ENCODE results near the gene SLC25A47.
"Not testable (repeated sequence)": the region's sequence is repeated elsewhere in the genome, so short reads cannot be mapped to it uniquely, and the experiment has no call there.

Gene SLC25A47

GRCh38 chr14:100306998-100307765 lies 16.0 kb upstream of the SLC25A47 start:
- Histone ChIP-seq H3K27me3 (ENCODE audit: control insufficient read depth, low read length) (peaks cover 37% of the 10 kb centered on the region), H3K9me2 (replicated peaks; ENCODE audit: control insufficient read depth, low read length) (no peaks in the 10 kb centered on the region), H3K4me1 (ENCODE audit: control insufficient read depth, low read length) (peaks cover 25% of the 10 kb centered on the region), H3K4me3 (ENCODE audit: low read length) (peak overlapping the region; percentile 80), H4K20me1 (ENCODE audit: control insufficient read depth, insufficient read depth, low read depth, low read length) (no peaks in the 10 kb centered on the region), H3K9me3 (ENCODE audit: control insufficient read depth, insufficient read depth, low read length) (no peaks in the 10 kb centered on the region), H3K36me3 (ENCODE audit: control insufficient read depth, low read length) (no peaks in the 10 kb centered on the region), H3K79me2 (ENCODE audit: control insufficient read depth, low read length) (no peaks in the 10 kb centered on the region), H3F3A (ENCODE audit: control insufficient read depth, insufficient read depth) (no peaks in the 10 kb centered on the region; the same call in 1 of the 2 replicates), H3K4me2 (ENCODE audit: low read length) (peak overlapping the region; percentile 92), H3K27ac (ENCODE audit: low read depth, low read length) (no peak overlapping the region)
- no peak for TF ChIP-seq EZH2phosphoT487 (IDR thresholded peaks at IDR 0.05; ENCODE audit: borderline replicate concordance, low read length)
- no peak for TF ChIP-seq CTCF (IDR thresholded peaks at IDR 0.05; ENCODE audit: low read depth, low read length, poor library complexity, severe bottlenecking)

GRCh38 chr14:100307766-100308426 lies 15.2 kb upstream of the SLC25A47 start:
- no peaks in the 10 kb centered on the region for H4K20me1 ChIP-seq (ENCODE audit: control insufficient read depth, insufficient read depth, low read depth, low read length)
- H3K4me3 ChIP-seq (ENCODE audit: low read length): no peak overlapping the region
- H3K36me3 ChIP-seq (ENCODE audit: control insufficient read depth, low read length): no peaks in the 10 kb centered on the region
- no peak overlapping the region for H3K4me2 ChIP-seq (ENCODE audit: low read length)
- H3K79me2 ChIP-seq (ENCODE audit: control insufficient read depth, low read length): no peaks in the 10 kb centered on the region
- H3K27ac ChIP-seq (ENCODE audit: low read depth, low read length): no peak overlapping the region
- H3F3A ChIP-seq (ENCODE audit: control insufficient read depth, insufficient read depth): no peaks in the 10 kb centered on the region; the same call in 1 of the 2 replicates
- H3K4me1 ChIP-seq (ENCODE audit: control insufficient read depth, low read length): peaks cover 33% of the 10 kb centered on the region
- TF ChIP-seq CTCF (IDR thresholded peaks at IDR 0.05; ENCODE audit: low read depth, low read length, poor library complexity, severe bottlenecking) (no peak), EZH2phosphoT487 (IDR thresholded peaks at IDR 0.05; ENCODE audit: borderline replicate concordance, low read length) (no peak)
- peaks cover 37% of the 10 kb centered on the region for H3K27me3 ChIP-seq (ENCODE audit: control insufficient read depth, low read length)
- no peaks in the 10 kb centered on the region for H3K9me2 ChIP-seq (replicated peaks; ENCODE audit: control insufficient read depth, low read length)
- no peaks in the 10 kb centered on the region for H3K9me3 ChIP-seq (ENCODE audit: control insufficient read depth, insufficient read depth, low read length)

- not testable (repeated sequence) for H3K27ac ChIP-seq (ENCODE audit: low read depth, low read length); H3K4me2 ChIP-seq (ENCODE audit: low read length); H3K4me3 ChIP-seq (ENCODE audit: low read length); H4K20me1 ChIP-seq (ENCODE audit: control insufficient read depth, insufficient read depth, low read depth, low read length); H3K36me3 ChIP-seq (ENCODE audit: control insufficient read depth, low read length); H3K79me2 ChIP-seq (ENCODE audit: control insufficient read depth, low read length); H3K9me3 ChIP-seq (ENCODE audit: control insufficient read depth, insufficient read depth, low read length); H3K9me2 ChIP-seq (replicated peaks; ENCODE audit: control insufficient read depth, low read length); H3F3A ChIP-seq (ENCODE audit: control insufficient read depth, insufficient read depth)
- Histone ChIP-seq H3K27me3 (ENCODE audit: control insufficient read depth, low read length) (peaks cover 37% of the 10 kb centered on the region), H3K4me1 (ENCODE audit: control insufficient read depth, low read length) (peaks cover 35% of the 10 kb centered on the region)
Observed at GRCh38 chr14:100308427-100308792, 14.7 kb upstream of the SLC25A47 start.
